DMS53 treated with DMSO at 0.1 percent for 48 hours (cell line): ENCODE data around the gene FADS6.

ENCODE experiments used
- DNase-seq: peaks from one replicate; lab custom pipeline; 2025; ENCODE audit not compliant: unreplicated experiment; lab: John Stamatoyannopoulos, UW

Gene FADS6

GRCh38 chr17:74892974-74893911, at the start of gene FADS6:
Gene FADS6 (minus strand): TSS chr17:74893633. CDS start chr17:74893595, 38 bp downstream.
- no peak for DNase-seq

GRCh38 chr17:74941128-74941725, 47.8 kb upstream of the FADS6 start:
- DNase-seq = no peak

GRCh38 chr17:74939534-74939933, 46.1 kb upstream of the FADS6 start:
- DNase-seq = no peak

GRCh38 chr17:74938194-74938950, 44.9 kb upstream of the FADS6 start:
- no peak for DNase-seq

GRCh38 chr17:74937064-74938051, 43.9 kb upstream of the FADS6 start:
- no peak for DNase-seq

GRCh38 chr17:74936470-74936799, 43.0 kb upstream of the FADS6 start:
- no peak for DNase-seq

GRCh38 chr17:74935585-74936469, 42.4 kb upstream of the FADS6 start, which contains the start of gene OTOP3:
Gene OTOP3 (plus strand): TSS chr17:74935898. CDS start chr17:74935922, 24 bp downstream.
- DNase-seq = no peak

- no peak for DNase-seq
These were observed 41.6 kb upstream of the FADS6 start for GRCh38 chr17:74935048-74935447.

- no peak for DNase-seq
These were observed 37.2 kb upstream of the FADS6 start for GRCh38 chr17:74930535-74931036.

GRCh38 chr17:74928786-74929185, 35.4 kb upstream of the FADS6 start:
- DNase-seq = no peak

GRCh38 chr17:74925242-74925641, 31.8 kb upstream of the FADS6 start:
- DNase-seq = no peak

- DNase-seq = no peak
These were observed 31.0 kb upstream of the FADS6 start, which contains the start of gene OTOP2 for GRCh38 chr17:74924250-74924948. Gene OTOP2 (plus strand): TSS chr17:74924273. CDS start chr17:74924633, 360 bp downstream.

- DNase-seq = peak; percentile 10
These were observed 30.3 kb upstream of the FADS6 start for GRCh38 chr17:74923538-74924249.

- no peak for DNase-seq
These were observed 29.5 kb upstream of the FADS6 start, which contains the start of gene USH1G for GRCh38 chr17:74922694-74923537. Gene USH1G (minus strand): TSS chr17:74923255. CDS start chr17:74923073, 182 bp downstream.

GRCh38 chr17:74922172-74922571, 28.7 kb upstream of the FADS6 start:
- DNase-seq = no peak

GRCh38 chr17:74921769-74922168, 28.3 kb upstream of the FADS6 start:
- DNase-seq = no peak
